NCI-H69 (cell line): ENCODE measurements around the gene NARS2.
"Not testable (repeated sequence)": the region's sequence is repeated elsewhere in the genome, so short reads cannot be mapped to it uniquely, and the experiment has no call there.

Experiments used
- DNase-seq: peaks from one replicate; lab custom pipeline; 2025; lab: John Stamatoyannopoulos, UW

The NARS2 gene

GRCh38 chr11:78478536-78478935 lies 96.1 kb downstream of the NARS2 start:
- no peak for DNase-seq

- peak; percentile 93 for DNase-seq
Observed at GRCh38 chr11:78476066-78476465, 98.6 kb downstream of the NARS2 start.

GRCh38 chr11:78474451-78474850 lies 100.2 kb downstream of the NARS2 start:
- DNase-seq: peak; percentile 22

GRCh38 chr11:78472905-78473304 lies 101.8 kb downstream of the NARS2 start:
- DNase-seq: no peak

- DNase-seq: no peak
Observed at GRCh38 chr11:78472382-78472781, 102.3 kb downstream of the NARS2 start.

- DNase-seq: no peak
Observed at GRCh38 chr11:78470861-78471442, 103.7 kb downstream of the NARS2 start.

GRCh38 chr11:78469896-78470295 lies 104.8 kb downstream of the NARS2 start:
- peak; percentile 28 for DNase-seq

GRCh38 chr11:78467931-78468330 lies 106.7 kb downstream of the NARS2 start:
- DNase-seq: no peak

GRCh38 chr11:78467370-78467769 lies 107.3 kb downstream of the NARS2 start:
- no peak for DNase-seq

- DNase-seq: no peak
Observed at GRCh38 chr11:78465169-78465942, 109.3 kb downstream of the NARS2 start.

GRCh38 chr11:78464787-78465168 lies 109.9 kb downstream of the NARS2 start:
- DNase-seq: not testable (repeated sequence)

GRCh38 chr11:78460471-78460870 lies 114.2 kb downstream of the NARS2 start:
- no peak for DNase-seq

GRCh38 chr11:78459738-78460137 lies 114.9 kb downstream of the NARS2 start:
- no peak for DNase-seq

GRCh38 chr11:78457448-78457847 lies 117.2 kb downstream of the NARS2 start:
- DNase-seq: no peak

GRCh38 chr11:78453140-78453935 lies 121.3 kb downstream of the NARS2 start:
- no peak for DNase-seq

GRCh38 chr11:78451371-78452150 lies 123.1 kb downstream of the NARS2 start:
- DNase-seq: no peak

GRCh38 chr11:78450866-78451265 lies 123.8 kb downstream of the NARS2 start:
- DNase-seq: no peak

- no peak for DNase-seq
Observed at GRCh38 chr11:78449866-78450265, 124.8 kb downstream of the NARS2 start.

- DNase-seq: no peak
Observed at GRCh38 chr11:78446210-78446609, 128.5 kb downstream of the NARS2 start.

GRCh38 chr11:78444726-78445125 lies 129.9 kb downstream of the NARS2 start:
- DNase-seq: no peak

- DNase-seq: no peak
Observed at GRCh38 chr11:78441956-78442355, 132.7 kb downstream of the NARS2 start.

GRCh38 chr11:78438298-78438975 lies 136.2 kb downstream of the NARS2 start:
- DNase-seq: no peak
